ENCODE data around the gene DIO3.

Gene DIO3

DNA sequence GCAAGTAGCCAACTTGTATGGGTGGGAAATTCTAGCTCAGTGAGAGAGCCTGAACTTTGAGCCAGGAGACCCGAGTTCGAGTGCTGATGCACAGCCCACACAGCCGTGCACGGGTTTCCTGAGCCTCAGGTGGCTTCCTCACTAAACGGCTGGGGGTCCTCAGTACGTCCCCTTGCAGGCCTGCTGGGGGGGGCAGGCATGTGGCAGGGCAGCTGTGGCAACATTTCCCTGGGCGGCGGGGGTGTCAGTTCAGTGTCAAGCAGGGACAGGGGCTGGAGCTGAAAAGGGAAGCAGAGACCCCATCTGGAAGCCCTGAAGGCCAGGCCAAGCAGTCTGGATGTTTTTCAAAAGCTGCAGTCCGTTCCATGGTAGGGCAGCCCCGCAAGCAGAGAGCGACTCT is 14.6 kb upstream of the DIO3 start (continued):
- TF ChIP-seq, protein P1, sequence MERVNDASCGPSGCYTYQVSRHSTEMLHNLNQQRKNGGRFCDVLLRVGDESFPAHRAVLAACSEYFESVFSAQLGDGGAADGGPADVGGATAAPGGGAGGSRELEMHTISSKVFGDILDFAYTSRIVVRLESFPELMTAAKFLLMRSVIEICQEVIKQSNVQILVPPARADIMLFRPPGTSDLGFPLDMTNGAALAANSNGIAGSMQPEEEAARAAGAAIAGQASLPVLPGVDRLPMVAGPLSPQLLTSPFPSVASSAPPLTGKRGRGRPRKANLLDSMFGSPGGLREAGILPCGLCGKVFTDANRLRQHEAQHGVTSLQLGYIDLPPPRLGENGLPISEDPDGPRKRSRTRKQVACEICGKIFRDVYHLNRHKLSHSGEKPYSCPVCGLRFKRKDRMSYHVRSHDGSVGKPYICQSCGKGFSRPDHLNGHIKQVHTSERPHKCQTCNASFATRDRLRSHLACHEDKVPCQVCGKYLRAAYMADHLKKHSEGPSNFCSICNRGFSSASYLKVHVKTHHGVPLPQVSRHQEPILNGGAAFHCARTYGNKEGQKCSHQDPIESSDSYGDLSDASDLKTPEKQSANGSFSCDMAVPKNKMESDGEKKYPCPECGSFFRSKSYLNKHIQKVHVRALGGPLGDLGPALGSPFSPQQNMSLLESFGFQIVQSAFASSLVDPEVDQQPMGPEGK (CRISPR knock-in tag; IDR thresholded peaks at IDR 0.05; ENCODE audit: borderline replicate concordance), result no peak
- no peak for TF ChIP-seq OSR1 (CRISPR knock-in tag; IDR thresholded peaks at IDR 0.05)
- no peak for TF ChIP-seq ZC3H10 (CRISPR knock-in tag; IDR thresholded peaks at IDR 0.05)
- TF ChIP-seq ISL1 (CRISPR knock-in tag; IDR thresholded peaks at IDR 0.05), result no peak
- no peak for TF ChIP-seq SNAI2 (CRISPR knock-in tag; IDR thresholded peaks at IDR 0.05)
- no peak for TF ChIP-seq BACH2 (CRISPR knock-in tag; IDR thresholded peaks at IDR 0.05; ENCODE audit: borderline replicate concordance)
- TF ChIP-seq, protein P2, sequence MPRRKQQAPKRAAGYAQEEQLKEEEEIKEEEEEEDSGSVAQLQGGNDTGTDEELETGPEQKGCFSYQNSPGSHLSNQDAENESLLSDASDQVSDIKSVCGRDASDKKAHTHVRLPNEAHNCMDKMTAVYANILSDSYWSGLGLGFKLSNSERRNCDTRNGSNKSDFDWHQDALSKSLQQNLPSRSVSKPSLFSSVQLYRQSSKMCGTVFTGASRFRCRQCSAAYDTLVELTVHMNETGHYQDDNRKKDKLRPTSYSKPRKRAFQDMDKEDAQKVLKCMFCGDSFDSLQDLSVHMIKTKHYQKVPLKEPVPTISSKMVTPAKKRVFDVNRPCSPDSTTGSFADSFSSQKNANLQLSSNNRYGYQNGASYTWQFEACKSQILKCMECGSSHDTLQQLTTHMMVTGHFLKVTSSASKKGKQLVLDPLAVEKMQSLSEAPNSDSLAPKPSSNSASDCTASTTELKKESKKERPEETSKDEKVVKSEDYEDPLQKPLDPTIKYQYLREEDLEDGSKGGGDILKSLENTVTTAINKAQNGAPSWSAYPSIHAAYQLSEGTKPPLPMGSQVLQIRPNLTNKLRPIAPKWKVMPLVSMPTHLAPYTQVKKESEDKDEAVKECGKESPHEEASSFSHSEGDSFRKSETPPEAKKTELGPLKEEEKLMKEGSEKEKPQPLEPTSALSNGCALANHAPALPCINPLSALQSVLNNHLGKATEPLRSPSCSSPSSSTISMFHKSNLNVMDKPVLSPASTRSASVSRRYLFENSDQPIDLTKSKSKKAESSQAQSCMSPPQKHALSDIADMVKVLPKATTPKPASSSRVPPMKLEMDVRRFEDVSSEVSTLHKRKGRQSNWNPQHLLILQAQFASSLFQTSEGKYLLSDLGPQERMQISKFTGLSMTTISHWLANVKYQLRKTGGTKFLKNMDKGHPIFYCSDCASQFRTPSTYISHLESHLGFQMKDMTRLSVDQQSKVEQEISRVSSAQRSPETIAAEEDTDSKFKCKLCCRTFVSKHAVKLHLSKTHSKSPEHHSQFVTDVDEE (CRISPR knock-in tag; IDR thresholded peaks at IDR 0.05), result no peak

DNA sequence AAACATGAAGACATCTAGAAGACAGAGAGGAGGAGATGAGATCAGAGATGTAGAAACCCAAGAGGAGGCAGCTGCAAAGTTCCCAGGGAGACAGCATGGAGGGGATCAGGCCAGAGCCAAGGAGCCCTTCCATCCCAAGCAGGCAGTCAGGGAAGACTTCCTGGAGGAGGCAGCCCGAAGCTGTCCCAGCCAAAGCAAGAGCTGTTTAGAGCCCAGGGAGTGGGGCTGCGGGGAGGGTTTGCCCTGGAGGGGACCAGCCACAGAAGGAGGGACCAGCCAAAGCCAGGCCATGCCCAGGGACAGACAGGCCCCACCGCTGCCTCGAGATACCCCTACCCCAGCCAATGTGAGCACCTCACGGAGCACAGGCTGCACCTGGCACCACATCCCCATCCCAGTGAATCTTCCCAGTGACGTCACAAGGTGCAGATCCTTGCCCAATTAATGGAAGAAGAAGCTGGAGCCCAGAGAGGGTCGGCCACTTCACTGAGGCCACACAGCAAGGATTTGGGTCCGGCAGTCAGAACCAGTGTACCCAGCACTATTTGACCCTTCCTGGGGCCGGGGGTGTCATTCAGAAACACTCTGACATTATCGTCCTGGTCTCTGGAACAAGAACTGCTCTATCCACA is 14.1 kb upstream of the DIO3 start:
- ATAC-seq, result no peak
- no peak for TF ChIP-seq ZNF565 (CRISPR knock-in tag; conservative IDR thresholded peaks at IDR 0.05; ENCODE audit: low read depth)

DNA sequence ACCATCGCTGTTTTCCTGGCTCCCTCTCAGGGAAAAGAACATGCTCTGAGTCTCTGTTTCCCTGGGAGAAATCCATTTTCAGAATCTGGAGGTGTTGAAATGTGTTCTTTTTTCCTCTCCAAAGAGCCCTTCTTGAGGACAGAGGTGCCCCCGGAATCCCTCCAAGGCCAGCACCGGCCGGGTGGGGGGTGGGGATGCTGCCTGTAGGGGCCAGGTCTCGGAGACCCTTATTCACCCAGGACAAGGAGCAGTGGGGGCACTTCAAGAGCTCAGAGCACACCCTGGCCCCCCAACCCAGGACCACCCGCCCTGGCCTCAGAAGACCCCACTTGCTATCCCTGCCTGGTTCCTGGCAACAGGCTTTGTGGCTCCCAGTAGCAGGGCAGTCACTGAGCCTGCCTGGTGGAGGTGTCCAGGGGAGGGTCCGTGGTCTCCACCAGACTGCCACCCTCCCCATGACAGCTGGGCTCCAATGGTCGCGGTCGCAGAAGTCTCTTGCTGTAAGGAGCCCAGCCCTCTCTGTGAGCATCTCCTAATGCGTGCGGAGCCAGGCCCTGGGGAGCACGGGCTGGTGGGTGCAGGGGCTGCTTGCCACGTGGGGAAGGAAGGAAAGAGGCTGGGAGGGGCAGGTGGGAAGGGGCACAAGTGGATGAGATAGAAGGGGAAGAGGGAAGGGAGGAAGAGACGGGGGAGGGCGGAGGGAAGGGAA is 13.2 kb upstream of the DIO3 start:
- no peak for ATAC-seq
- TF ChIP-seq PPARA (CRISPR knock-in tag; IDR thresholded peaks at IDR 0.05; ENCODE audit: borderline replicate concordance) (no peak), OSR1 (CRISPR knock-in tag; IDR thresholded peaks at IDR 0.05) (no peak), RARB (CRISPR knock-in tag; IDR thresholded peaks at IDR 0.05) (no peak), ZNF70 (CRISPR knock-in tag; IDR thresholded peaks at IDR 0.05) (no peak), ZNF565 (CRISPR knock-in tag; conservative IDR thresholded peaks at IDR 0.05; ENCODE audit: low read depth) (no peak), CSDC2 (CRISPR knock-in tag; IDR thresholded peaks at IDR 0.05) (no peak), ISL1 (CRISPR knock-in tag; IDR thresholded peaks at IDR 0.05) (no peak), ESRRG (CRISPR knock-in tag; IDR thresholded peaks at IDR 0.05) (no peak), ARNTL (CRISPR knock-in tag; IDR thresholded peaks at IDR 0.05; ENCODE audit: borderline replicate concordance, low read depth) (no peak), ZFP30 (CRISPR knock-in tag; IDR thresholded peaks at IDR 0.05) (no peak), TCF4 (CRISPR knock-in tag; IDR thresholded peaks at IDR 0.05; ENCODE audit: borderline replicate concordance) (no peak), ZNF8 (CRISPR knock-in tag; IDR thresholded peaks at IDR 0.05) (no peak), BACH2 (CRISPR knock-in tag; IDR thresholded peaks at IDR 0.05; ENCODE audit: borderline replicate concordance) (no peak), GLIS3 (CRISPR knock-in tag; IDR thresholded peaks at IDR 0.05) (no peak)
- TF ChIP-seq, protein P3, sequence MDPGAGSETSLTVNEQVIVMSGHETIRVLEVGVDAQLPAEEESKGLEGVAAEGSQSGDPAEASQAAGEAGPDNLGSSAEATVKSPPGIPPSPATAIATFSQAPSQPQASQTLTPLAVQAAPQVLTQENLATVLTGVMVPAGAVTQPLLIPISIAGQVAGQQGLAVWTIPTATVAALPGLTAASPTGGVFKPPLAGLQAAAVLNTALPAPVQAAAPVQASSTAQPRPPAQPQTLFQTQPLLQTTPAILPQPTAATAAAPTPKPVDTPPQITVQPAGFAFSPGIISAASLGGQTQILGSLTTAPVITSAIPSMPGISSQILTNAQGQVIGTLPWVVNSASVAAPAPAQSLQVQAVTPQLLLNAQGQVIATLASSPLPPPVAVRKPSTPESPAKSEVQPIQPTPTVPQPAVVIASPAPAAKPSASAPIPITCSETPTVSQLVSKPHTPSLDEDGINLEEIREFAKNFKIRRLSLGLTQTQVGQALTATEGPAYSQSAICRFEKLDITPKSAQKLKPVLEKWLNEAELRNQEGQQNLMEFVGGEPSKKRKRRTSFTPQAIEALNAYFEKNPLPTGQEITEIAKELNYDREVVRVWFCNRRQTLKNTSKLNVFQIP (CRISPR knock-in tag; IDR thresholded peaks at IDR 0.05; ENCODE audit: borderline replicate concordance, low read depth), result no peak
- TF ChIP-seq, protein P1 (CRISPR knock-in tag; IDR thresholded peaks at IDR 0.05; ENCODE audit: borderline replicate concordance), result no peak

DNA sequence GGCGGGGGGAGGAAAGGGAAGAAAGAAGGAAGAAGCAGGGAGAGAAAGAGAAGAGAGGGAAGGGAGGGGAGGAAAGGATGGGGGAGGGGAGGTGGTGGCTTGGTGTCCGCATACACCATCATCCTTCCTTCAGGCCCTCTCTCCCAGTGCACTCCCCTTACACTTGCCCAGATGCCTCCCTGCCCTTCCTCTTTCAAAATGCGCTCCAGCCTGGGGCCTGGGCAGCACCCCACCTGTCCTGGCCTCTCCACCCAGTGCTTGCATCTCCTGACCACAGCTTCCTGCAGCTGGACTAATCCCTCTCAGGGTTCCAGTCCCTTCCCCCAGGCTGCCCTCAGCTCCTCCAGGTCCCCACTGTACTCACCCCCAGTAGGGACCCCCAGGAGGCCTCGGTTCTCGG is 12.6 kb upstream of the DIO3 start:
- no peak for ATAC-seq
- TF ChIP-seq, protein P2 (CRISPR knock-in tag; IDR thresholded peaks at IDR 0.05), result no peak
- TF ChIP-seq ESRRG (CRISPR knock-in tag; IDR thresholded peaks at IDR 0.05), result no peak
- TF ChIP-seq RARB (CRISPR knock-in tag; IDR thresholded peaks at IDR 0.05), result no peak
- TF ChIP-seq, protein P1 (CRISPR knock-in tag; IDR thresholded peaks at IDR 0.05; ENCODE audit: borderline replicate concordance), result no peak
- TF ChIP-seq, protein P3 (CRISPR knock-in tag; IDR thresholded peaks at IDR 0.05; ENCODE audit: borderline replicate concordance, low read depth), result no peak
- TF ChIP-seq ZFP30 (CRISPR knock-in tag; IDR thresholded peaks at IDR 0.05), result no peak
- TF ChIP-seq ZC3H10 (CRISPR knock-in tag; IDR thresholded peaks at IDR 0.05), result no peak

Data from SK-N-SH treated with all-trans-retinoic acid at 6 μM for 48 hours (cell line).